HEK293 (cell line): ENCODE data around the gene TMEM179B.

Experiments used
- KLF10 ChIP-seq: fragments of 450-650 bp; IDR thresholded peaks from 2 replicates; pipeline ENCODE4 v1.5.1; 2018; ENCODE audit warnings: missing biosample characterization, mild to moderate bottlenecking, missing genetic modification characterization
- KLF8 ChIP-seq: fragments of 450-650 bp; formaldehyde crosslinking; IDR thresholded peaks from 2 replicates; pipeline ENCODE4 v1.5.1; 2016; ENCODE audit warnings: missing biosample characterization, missing genetic modification characterization
- MEIS1 ChIP-seq: sonication (generic); formaldehyde crosslinking; IDR thresholded peaks from 2 replicates; pipeline ENCODE4 v1.8.1; 2022; ENCODE audit warnings: missing genetic modification reagents, mild to moderate bottlenecking, borderline replicate concordance
- RBAK ChIP-seq: fragments of 450-650 bp; formaldehyde crosslinking; IDR thresholded peaks from 2 replicates; pipeline ENCODE4 v1.5.1; 2016; ENCODE audit warnings: missing biosample characterization, missing genetic modification characterization
- ZFHX2 ChIP-seq: fragments of 450-650 bp; formaldehyde crosslinking; conservative IDR thresholded peaks from 2 replicates; pipeline ENCODE4 v1.5.1; 2016; ENCODE audit warnings: missing biosample characterization, missing genetic modification characterization
- ZFP37 ChIP-seq: fragments of 450-650 bp; formaldehyde crosslinking; IDR thresholded peaks from 2 replicates; pipeline ENCODE4 v1.5.1; 2016; ENCODE audit warnings: missing biosample characterization, missing genetic modification characterization
- ZNF114 ChIP-seq: fragments of 450-650 bp; formaldehyde crosslinking; IDR thresholded peaks from 2 replicates; pipeline ENCODE4 v1.5.0; 2017; ENCODE audit warnings: missing biosample characterization, missing genetic modification characterization
- ZNF140 ChIP-seq: fragments of 450-650 bp; formaldehyde crosslinking; IDR thresholded peaks from 2 replicates; pipeline ENCODE4 v1.5.1; 2016; ENCODE audit warnings: missing biosample characterization, missing genetic modification characterization
- ZNF2 ChIP-seq: fragments of 450-650 bp; formaldehyde crosslinking; IDR thresholded peaks from 2 replicates; pipeline ENCODE4 v1.5.1; 2016; ENCODE audit warnings: missing biosample characterization, missing genetic modification characterization
- ZNF335 ChIP-seq: fragments of 450-650 bp; formaldehyde crosslinking; conservative IDR thresholded peaks from 2 replicates; pipeline ENCODE4 v1.5.1; 2016; ENCODE audit warnings: missing biosample characterization, missing genetic modification characterization
- ZNF404 ChIP-seq: fragments of 450-650 bp; formaldehyde crosslinking; IDR thresholded peaks from 2 replicates; pipeline ENCODE4 v1.5.1; 2017; ENCODE audit warnings: missing biosample characterization, missing genetic modification characterization
- ZNF416 ChIP-seq: fragments of 450-650 bp; formaldehyde crosslinking; IDR thresholded peaks from 2 replicates; pipeline ENCODE4 v1.5.1; 2016; ENCODE audit warnings: missing biosample characterization, missing genetic modification characterization
- ZNF423 ChIP-seq: fragments of 450-650 bp; formaldehyde crosslinking; IDR thresholded peaks from 2 replicates; pipeline ENCODE4 v1.5.1; 2016; ENCODE audit warnings: missing biosample characterization, missing genetic modification characterization
- ZNF473 ChIP-seq: fragments of 450-650 bp; formaldehyde crosslinking; IDR thresholded peaks from 2 replicates; pipeline ENCODE4 v1.5.1; 2017; ENCODE audit warnings: missing biosample characterization, missing genetic modification characterization
- ZNF560 ChIP-seq: fragments of 450-650 bp; formaldehyde crosslinking; IDR thresholded peaks from 2 replicates; pipeline ENCODE4 v1.5.1; 2017; ENCODE audit warnings: missing biosample characterization, missing genetic modification characterization, borderline replicate concordance
- ZNF623 ChIP-seq: fragments of 450-650 bp; formaldehyde crosslinking; IDR thresholded peaks from 2 replicates; pipeline ENCODE4 v1.5.1; 2016; ENCODE audit warnings: missing biosample characterization, missing genetic modification characterization
- ZNF629 ChIP-seq: fragments of 450-650 bp; formaldehyde crosslinking; IDR thresholded peaks from 2 replicates; pipeline ENCODE4 v1.5.1; 2017; ENCODE audit warnings: missing biosample characterization, missing genetic modification characterization
- ZNF677 ChIP-seq: fragments of 450-650 bp; IDR thresholded peaks from 2 replicates; pipeline ENCODE4 v1.5.0; 2018; ENCODE audit warnings: missing biosample characterization, mild to moderate bottlenecking, missing genetic modification characterization, moderate library complexity
- ZNF76 ChIP-seq: fragments of 450-650 bp; formaldehyde crosslinking; IDR thresholded peaks from 2 replicates; pipeline ENCODE4; 2016; ENCODE audit warnings: low read depth, missing biosample characterization, missing genetic modification characterization, borderline replicate concordance
- ZNF776 ChIP-seq: fragments of 450-650 bp; formaldehyde crosslinking; IDR thresholded peaks from 2 replicates; pipeline ENCODE4 v1.5.0; 2017; ENCODE audit warnings: missing biosample characterization, missing genetic modification characterization, borderline replicate concordance
- ZNF792 ChIP-seq: fragments of 450-650 bp; formaldehyde crosslinking; IDR thresholded peaks from 2 replicates; pipeline ENCODE4 v1.5.1; 2016; ENCODE audit warnings: missing biosample characterization, missing genetic modification characterization
- ZNF843 ChIP-seq: fragments of 450-650 bp; formaldehyde crosslinking; IDR thresholded peaks from 2 replicates; pipeline ENCODE4 v1.5.1; 2016; ENCODE audit warnings: missing biosample characterization, missing genetic modification characterization
- TF ChIP-seq, protein P1 (sequence below): fragments of 450-650 bp; formaldehyde crosslinking; IDR thresholded peaks from 2 replicates; pipeline ENCODE4 v1.5.1; 2016; ENCODE audit warnings: missing biosample characterization, missing genetic modification characterization
- TF ChIP-seq, protein P2 (sequence below): fragments of 450-650 bp; IDR thresholded peaks from 2 replicates; pipeline ENCODE4 v1.5.1; 2018; ENCODE audit warnings: missing biosample characterization, mild to moderate bottlenecking, missing genetic modification characterization
- TF ChIP-seq, protein P3 (sequence below): fragments of 450-650 bp; formaldehyde crosslinking; IDR thresholded peaks from 2 replicates; pipeline ENCODE4 v1.5.1; 2017; ENCODE audit warnings: missing biosample characterization, mild to moderate bottlenecking, missing genetic modification characterization, moderate library complexity
- TF ChIP-seq, protein P4 (sequence below): IDR thresholded peaks from 2 replicates; pipeline ENCODE4 v1.6.1; 2011; ENCODE audit warnings: mild to moderate bottlenecking, low read depth, low read length, borderline replicate concordance
- TF ChIP-seq, protein P5 (sequence below): fragments of 450-650 bp; formaldehyde crosslinking; IDR thresholded peaks from 2 replicates; pipeline ENCODE4 v1.5.1; 2016; ENCODE audit warnings: missing biosample characterization, missing genetic modification characterization
- TF ChIP-seq, protein P6 (sequence below): fragments of 450-650 bp; formaldehyde crosslinking; IDR thresholded peaks from 2 replicates; pipeline ENCODE4 v1.5.1; 2017; ENCODE audit warnings: missing biosample characterization, missing genetic modification characterization

TMEM179B gene

DNA sequence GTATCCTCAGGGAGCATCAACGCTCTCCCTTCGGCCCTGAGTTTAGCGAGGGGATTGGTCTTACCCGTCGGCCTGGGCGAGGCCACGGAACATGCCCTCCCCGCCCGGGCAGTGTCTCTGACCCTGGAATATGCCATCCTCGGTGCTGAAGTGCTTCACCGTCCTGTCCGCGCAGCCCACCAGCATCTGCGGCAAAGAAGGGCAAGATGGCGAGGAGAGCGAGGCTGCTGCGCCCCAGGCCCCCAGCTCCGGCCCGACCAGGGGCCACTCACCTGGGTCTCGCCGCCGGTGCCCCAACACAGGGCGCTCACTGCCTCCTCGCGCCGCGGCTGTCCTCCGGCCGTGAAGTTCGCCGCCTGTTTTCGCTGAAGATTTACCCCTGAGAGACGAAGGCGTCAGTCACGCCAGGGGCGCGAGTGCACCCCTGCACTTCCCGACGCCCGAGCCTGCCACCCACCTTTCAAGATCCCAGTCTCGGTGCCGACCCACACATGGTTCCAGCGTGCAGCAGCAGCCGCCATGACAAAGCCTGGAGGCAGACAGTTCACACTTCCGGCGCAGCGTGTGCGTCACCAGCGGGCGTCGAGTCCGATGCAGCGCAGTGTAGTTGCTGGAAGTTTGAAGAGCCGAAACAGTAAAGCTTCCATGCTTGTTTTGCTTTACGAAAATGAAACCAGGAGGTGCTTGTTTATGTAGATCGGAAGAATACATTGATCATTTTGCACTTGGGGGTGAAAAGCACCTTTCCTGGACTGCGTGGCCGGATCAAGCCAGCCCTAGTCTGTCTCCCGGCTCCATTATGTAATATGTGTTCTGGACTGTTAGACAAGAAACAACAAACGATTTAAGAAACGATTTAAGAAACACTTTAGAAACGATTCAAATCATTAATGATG, 52.1 kb downstream of the TMEM179B start, which contains the start of gene WDR74 (continued):
- TF ChIP-seq, protein P1, sequence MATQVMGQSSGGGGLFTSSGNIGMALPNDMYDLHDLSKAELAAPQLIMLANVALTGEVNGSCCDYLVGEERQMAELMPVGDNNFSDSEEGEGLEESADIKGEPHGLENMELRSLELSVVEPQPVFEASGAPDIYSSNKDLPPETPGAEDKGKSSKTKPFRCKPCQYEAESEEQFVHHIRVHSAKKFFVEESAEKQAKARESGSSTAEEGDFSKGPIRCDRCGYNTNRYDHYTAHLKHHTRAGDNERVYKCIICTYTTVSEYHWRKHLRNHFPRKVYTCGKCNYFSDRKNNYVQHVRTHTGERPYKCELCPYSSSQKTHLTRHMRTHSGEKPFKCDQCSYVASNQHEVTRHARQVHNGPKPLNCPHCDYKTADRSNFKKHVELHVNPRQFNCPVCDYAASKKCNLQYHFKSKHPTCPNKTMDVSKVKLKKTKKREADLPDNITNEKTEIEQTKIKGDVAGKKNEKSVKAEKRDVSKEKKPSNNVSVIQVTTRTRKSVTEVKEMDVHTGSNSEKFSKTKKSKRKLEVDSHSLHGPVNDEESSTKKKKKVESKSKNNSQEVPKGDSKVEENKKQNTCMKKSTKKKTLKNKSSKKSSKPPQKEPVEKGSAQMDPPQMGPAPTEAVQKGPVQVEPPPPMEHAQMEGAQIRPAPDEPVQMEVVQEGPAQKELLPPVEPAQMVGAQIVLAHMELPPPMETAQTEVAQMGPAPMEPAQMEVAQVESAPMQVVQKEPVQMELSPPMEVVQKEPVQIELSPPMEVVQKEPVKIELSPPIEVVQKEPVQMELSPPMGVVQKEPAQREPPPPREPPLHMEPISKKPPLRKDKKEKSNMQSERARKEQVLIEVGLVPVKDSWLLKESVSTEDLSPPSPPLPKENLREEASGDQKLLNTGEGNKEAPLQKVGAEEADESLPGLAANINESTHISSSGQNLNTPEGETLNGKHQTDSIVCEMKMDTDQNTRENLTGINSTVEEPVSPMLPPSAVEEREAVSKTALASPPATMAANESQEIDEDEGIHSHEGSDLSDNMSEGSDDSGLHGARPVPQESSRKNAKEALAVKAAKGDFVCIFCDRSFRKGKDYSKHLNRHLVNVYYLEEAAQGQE (tag by site-specific recombination) = peak; percentile 68
- TF ChIP-seq ZNF404 (tag by site-specific recombination) = no peak
- peak; percentile 64; the same call in 1 of the 2 replicates for TF ChIP-seq ZFP37 (tag by site-specific recombination)
- no peak for TF ChIP-seq MEIS1 (CRISPR knock-in tag)
- no peak for TF ChIP-seq ZNF560 (tag by site-specific recombination)
- peak; percentile 74; the same call in 1 of the 2 replicates for TF ChIP-seq ZNF2 (tag by site-specific recombination)
- TF ChIP-seq ZNF114 = no peak
- peak; percentile 80 for TF ChIP-seq ZFHX2
- TF ChIP-seq RBAK = no peak
- TF ChIP-seq, protein P2, sequence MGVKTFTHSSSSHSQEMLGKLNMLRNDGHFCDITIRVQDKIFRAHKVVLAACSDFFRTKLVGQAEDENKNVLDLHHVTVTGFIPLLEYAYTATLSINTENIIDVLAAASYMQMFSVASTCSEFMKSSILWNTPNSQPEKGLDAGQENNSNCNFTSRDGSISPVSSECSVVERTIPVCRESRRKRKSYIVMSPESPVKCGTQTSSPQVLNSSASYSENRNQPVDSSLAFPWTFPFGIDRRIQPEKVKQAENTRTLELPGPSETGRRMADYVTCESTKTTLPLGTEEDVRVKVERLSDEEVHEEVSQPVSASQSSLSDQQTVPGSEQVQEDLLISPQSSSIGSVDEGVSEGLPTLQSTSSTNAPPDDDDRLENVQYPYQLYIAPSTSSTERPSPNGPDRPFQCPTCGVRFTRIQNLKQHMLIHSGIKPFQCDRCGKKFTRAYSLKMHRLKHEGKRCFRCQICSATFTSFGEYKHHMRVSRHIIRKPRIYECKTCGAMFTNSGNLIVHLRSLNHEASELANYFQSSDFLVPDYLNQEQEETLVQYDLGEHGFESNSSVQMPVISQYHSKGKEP = peak; percentile 66; the same call in 1 of the 2 replicates
- no peak for TF ChIP-seq ZNF776
- TF ChIP-seq, protein P3, sequence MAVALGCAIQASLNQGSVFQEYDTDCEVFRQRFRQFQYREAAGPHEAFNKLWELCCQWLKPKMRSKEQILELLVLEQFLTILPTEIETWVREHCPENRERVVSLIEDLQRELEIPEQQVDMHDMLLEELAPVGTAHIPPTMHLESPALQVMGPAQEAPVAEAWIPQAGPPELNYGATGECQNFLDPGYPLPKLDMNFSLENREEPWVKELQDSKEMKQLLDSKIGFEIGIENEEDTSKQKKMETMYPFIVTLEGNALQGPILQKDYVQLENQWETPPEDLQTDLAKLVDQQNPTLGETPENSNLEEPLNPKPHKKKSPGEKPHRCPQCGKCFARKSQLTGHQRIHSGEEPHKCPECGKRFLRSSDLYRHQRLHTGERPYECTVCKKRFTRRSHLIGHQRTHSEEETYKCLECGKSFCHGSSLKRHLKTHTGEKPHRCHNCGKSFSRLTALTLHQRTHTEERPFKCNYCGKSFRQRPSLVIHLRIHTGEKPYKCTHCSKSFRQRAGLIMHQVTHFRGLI (tag by site-specific recombination) = no peak
- TF ChIP-seq, protein P4, sequence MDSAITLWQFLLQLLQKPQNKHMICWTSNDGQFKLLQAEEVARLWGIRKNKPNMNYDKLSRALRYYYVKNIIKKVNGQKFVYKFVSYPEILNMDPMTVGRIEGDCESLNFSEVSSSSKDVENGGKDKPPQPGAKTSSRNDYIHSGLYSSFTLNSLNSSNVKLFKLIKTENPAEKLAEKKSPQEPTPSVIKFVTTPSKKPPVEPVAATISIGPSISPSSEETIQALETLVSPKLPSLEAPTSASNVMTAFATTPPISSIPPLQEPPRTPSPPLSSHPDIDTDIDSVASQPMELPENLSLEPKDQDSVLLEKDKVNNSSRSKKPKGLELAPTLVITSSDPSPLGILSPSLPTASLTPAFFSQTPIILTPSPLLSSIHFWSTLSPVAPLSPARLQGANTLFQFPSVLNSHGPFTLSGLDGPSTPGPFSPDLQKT = no peak
- TF ChIP-seq ZNF423 = no peak
- no peak; the same call in 1 of the 2 replicates for TF ChIP-seq KLF10 (tag by site-specific recombination)
- peak; percentile 57; the same call in 1 of the 2 replicates for TF ChIP-seq KLF8 (tag by site-specific recombination)
- TF ChIP-seq ZNF76 (tag by site-specific recombination) = peak; percentile 62; the same call in 1 of the 2 replicates
- no peak for TF ChIP-seq ZNF416
- peak; percentile 83 for TF ChIP-seq ZNF335
- no peak for TF ChIP-seq ZNF473 (tag by site-specific recombination)
- TF ChIP-seq ZNF843 (tag by site-specific recombination) = no peak
- TF ChIP-seq ZNF677 (tag by site-specific recombination) = no peak
- no peak for TF ChIP-seq ZNF623 (tag by site-specific recombination)
- TF ChIP-seq ZNF140 = no peak
- peak; percentile 79 for TF ChIP-seq ZNF629 (tag by site-specific recombination)
- TF ChIP-seq ZNF792 (tag by site-specific recombination) = no peak
- TF ChIP-seq, protein P5, sequence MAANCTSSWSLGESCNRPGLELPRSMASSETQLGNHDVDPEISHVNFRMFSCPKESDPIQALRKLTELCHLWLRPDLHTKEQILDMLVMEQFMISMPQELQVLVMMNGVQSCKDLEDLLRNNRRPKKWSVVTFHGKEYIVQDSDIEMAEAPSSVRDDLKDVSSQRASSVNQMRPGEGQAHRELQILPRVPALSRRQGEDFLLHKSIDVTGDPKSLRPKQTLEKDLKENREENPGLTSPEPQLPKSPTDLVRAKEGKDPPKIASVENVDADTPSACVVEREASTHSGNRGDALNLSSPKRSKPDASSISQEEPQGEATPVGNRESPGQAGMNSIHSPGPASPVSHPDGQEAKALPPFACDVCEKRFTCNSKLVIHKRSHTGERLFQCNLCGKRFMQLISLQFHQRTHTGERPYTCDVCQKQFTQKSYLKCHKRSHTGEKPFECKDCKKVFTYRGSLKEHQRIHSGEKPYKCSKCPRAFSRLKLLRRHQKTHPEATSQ = no peak
- TF ChIP-seq, protein P6, sequence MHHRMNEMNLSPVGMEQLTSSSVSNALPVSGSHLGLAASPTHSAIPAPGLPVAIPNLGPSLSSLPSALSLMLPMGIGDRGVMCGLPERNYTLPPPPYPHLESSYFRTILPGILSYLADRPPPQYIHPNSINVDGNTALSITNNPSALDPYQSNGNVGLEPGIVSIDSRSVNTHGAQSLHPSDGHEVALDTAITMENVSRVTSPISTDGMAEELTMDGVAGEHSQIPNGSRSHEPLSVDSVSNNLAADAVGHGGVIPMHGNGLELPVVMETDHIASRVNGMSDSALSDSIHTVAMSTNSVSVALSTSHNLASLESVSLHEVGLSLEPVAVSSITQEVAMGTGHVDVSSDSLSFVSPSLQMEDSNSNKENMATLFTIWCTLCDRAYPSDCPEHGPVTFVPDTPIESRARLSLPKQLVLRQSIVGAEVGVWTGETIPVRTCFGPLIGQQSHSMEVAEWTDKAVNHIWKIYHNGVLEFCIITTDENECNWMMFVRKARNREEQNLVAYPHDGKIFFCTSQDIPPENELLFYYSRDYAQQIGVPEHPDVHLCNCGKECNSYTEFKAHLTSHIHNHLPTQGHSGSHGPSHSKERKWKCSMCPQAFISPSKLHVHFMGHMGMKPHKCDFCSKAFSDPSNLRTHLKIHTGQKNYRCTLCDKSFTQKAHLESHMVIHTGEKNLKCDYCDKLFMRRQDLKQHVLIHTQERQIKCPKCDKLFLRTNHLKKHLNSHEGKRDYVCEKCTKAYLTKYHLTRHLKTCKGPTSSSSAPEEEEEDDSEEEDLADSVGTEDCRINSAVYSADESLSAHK (tag by site-specific recombination) = peak; percentile 46; the same call in 1 of the 2 replicates
